Measurements from ENCODE around the gene BRIX1.
"Not testable (repeated sequence)": the region's sequence is repeated elsewhere in the genome, so short reads cannot be mapped to it uniquely, and the experiment has no call there.

BRIX1 gene

DNA sequence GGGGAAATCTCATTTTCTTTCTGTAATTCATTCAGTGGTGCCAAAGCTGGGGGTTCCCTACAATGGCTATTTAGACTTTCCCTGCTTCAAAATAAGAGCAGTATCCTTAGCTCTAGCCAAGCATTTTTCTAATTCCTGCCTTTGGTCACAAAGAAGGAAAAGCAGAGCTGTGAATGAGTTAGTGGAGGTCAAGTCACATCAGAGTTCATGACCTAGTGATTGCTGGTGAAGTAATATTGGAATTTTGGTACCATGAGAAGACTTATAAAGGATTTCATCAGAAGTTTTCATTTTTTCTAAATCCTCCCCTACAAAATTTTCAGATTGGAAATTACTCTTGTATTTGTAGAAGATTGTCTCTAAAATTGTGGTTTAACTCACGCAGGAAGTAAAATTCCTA is 41.8 kb downstream of the BRIX1 start:
- no peaks in the 10 kb centered on the region for H3K27me3 ChIP-seq (ENCODE audit: control insufficient read depth in 1 of 2, insufficient read depth in 2 of 2, low read length in 2 of 2)
- H3K36me3 ChIP-seq (ENCODE audit: control insufficient read depth in 1 of 2, insufficient read depth in 2 of 2, low read length in 2 of 2): peaks cover 8 to 13% of the 10 kb centered on the region in 2 donors
- no peak overlapping the region for H3K9ac ChIP-seq (ENCODE audit: low read depth in 1 of 2, low read length in 2 of 2)
- no peaks in the 10 kb centered on the region for H3K4me1 ChIP-seq (ENCODE audit: control insufficient read depth in 1 of 2, insufficient read depth in 2 of 2, low read length in 2 of 2)
- H3K4me3 ChIP-seq (ENCODE audit: low read depth in 1 of 2, low read length in 2 of 2): no peak overlapping the region
- no peak overlapping the region for H3K27ac ChIP-seq (ENCODE audit: low read depth, low read length)
- no peaks in the 10 kb centered on the region for H3K9me3 ChIP-seq (ENCODE audit: control insufficient read depth in 1 of 2, low read length in 2 of 2)

DNA sequence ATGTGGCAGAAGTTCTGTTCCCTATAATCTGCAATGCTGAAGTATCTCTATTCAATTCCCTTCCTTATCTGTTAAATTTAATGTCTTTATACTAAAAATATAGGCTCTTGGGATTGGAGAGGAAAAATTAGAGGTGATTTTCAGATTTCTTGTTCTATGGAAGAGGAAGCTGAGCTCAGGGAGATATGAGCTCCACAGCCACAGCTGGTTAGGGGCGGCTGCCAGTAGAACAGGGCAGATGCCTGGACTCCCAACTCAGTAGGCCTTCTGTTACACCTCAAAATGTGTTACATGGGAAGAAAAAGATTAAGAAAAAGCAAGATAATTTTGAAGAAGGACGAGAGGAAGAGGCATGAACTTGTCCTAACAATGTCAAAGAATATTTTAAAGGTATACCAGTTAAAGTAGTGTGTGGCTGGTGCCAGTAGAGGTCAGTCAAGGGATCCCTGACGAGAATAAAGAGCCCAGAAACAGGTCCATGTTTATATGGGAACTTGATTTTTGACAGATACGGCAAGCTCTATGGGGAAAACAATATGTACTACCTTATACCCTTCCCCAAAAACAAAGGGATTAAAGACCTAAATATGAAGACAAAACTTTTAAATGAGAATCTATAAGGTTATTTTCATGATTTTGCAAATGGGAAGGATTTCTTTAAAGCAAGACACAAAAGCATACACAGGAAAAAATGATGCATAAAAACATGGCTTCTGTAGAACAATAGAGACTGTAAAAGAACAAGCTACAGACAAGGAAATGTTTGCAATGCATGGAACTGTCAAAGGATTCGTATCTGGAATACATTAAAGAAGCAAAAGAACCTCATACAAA is 42.6 kb downstream of the BRIX1 start:
- no peak overlapping the region for H3K4me3 ChIP-seq (ENCODE audit: low read depth in 1 of 2, low read length in 2 of 2)
- H3K9ac ChIP-seq (ENCODE audit: low read depth in 1 of 2, low read length in 2 of 2): no peak overlapping the region
- H3K27ac ChIP-seq (ENCODE audit: low read depth, low read length): no peak overlapping the region
- H3K27me3 ChIP-seq (ENCODE audit: control insufficient read depth in 1 of 2, insufficient read depth in 2 of 2, low read length in 2 of 2): no peaks in the 10 kb centered on the region
- H3K4me1 ChIP-seq (ENCODE audit: control insufficient read depth in 1 of 2, insufficient read depth in 2 of 2, low read length in 2 of 2): no peaks in the 10 kb centered on the region
- peaks cover 4 to 12% of the 10 kb centered on the region in 2 donors for H3K36me3 ChIP-seq (ENCODE audit: control insufficient read depth in 1 of 2, insufficient read depth in 2 of 2, low read length in 2 of 2)
- H3K9me3 ChIP-seq (ENCODE audit: control insufficient read depth in 1 of 2, low read length in 2 of 2): no peaks in the 10 kb centered on the region

DNA sequence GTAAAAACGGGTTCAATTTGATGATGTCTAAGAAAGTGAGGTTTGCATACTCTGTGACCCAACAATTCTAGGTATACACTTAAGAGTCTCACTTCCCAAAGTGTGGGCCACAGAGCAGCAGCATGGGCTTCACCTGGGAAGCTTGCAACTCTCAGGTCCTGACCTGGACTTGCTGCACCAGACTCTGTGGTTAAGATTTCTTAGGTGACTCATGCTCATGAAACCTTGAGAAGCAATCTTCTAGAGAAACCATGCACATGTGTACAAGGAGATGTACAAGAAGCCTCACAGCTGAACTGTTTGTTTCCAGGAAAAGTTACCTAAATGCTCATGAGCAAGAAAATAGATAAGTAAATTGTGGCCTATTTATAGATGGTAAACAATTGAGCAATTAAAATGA is 43.8 kb downstream of the BRIX1 start:
- H3K9ac ChIP-seq (ENCODE audit: low read depth in 1 of 2, low read length in 2 of 2): no peak overlapping the region
- no peak overlapping the region for H3K27ac ChIP-seq (ENCODE audit: low read depth, low read length)
- peaks cover 2 to 7% of the 10 kb centered on the region in 2 donors for H3K36me3 ChIP-seq (ENCODE audit: control insufficient read depth in 1 of 2, insufficient read depth in 2 of 2, low read length in 2 of 2)
- no peak overlapping the region for H3K4me3 ChIP-seq (ENCODE audit: low read depth in 1 of 2, low read length in 2 of 2)
- no peaks in the 10 kb centered on the region for H3K4me1 ChIP-seq (ENCODE audit: control insufficient read depth in 1 of 2, insufficient read depth in 2 of 2, low read length in 2 of 2)
- H3K9me3 ChIP-seq (ENCODE audit: control insufficient read depth in 1 of 2, low read length in 2 of 2): no peaks in the 10 kb centered on the region
- no peaks in the 10 kb centered on the region for H3K27me3 ChIP-seq (ENCODE audit: control insufficient read depth in 1 of 2, insufficient read depth in 2 of 2, low read length in 2 of 2)

DNA sequence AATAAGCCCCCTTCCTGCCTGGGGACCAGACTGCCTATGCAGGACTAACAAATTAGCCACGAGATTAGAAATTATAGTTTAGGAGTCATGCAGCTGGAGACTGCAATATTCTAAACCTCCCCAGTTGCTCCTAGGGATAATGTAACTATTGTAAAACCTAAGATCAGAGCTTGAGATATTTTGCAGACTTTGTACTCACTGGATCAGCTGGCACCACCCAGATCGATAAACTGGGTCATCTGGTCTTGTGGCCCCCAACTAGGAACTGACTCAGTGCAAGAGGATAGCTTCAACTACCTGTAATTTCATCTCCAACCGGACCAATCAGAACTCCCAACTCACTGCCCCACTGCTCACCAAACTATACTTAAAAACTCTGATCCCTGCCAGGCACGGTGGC is 52.0 kb downstream of the BRIX1 start:
- Histone ChIP-seq H3K4me3 (ENCODE audit: low read depth in 1 of 2, low read length in 2 of 2) (no peak overlapping the region), H3K27me3 (ENCODE audit: control insufficient read depth in 1 of 2, insufficient read depth in 2 of 2, low read length in 2 of 2) (no peaks in the 10 kb centered on the region), H3K27ac (ENCODE audit: low read depth, low read length) (no peak overlapping the region), H3K36me3 (ENCODE audit: control insufficient read depth in 1 of 2, insufficient read depth in 2 of 2, low read length in 2 of 2) (no peaks in the 10 kb centered on the region), H3K9ac (ENCODE audit: low read depth in 1 of 2, low read length in 2 of 2) (no peak overlapping the region), H3K4me1 (ENCODE audit: control insufficient read depth in 1 of 2, insufficient read depth in 2 of 2, low read length in 2 of 2) (no peaks in the 10 kb centered on the region), H3K9me3 (ENCODE audit: control insufficient read depth in 1 of 2, low read length in 2 of 2) (peaks cover 2 to 13% of the 10 kb centered on the region in 2 donors)

DNA sequence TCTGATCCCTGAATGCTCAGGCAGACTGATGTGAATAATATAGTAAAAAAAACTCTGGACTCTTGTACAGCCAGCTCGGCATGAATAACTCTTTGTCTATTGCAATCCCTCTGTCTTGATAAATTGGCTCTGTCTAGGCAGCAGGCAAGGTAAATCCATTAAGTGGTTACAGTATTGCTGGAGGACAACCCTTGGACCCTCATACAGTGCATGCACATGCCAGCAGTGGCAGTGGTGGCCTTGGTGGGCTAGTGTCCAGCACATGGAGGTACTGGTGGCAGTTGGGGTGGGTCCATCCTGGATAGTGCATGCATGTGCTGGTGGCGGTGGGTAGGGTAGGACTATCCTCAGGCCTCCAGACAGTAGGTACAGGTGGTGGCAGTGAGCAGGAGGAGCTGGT is 52.7 kb downstream of the BRIX1 start:
- Histone ChIP-seq H3K27me3 (ENCODE audit: control insufficient read depth in 1 of 2, insufficient read depth in 2 of 2, low read length in 2 of 2) (no peaks in the 10 kb centered on the region), H3K27ac (ENCODE audit: low read depth, low read length) (no peak overlapping the region), H3K36me3 (ENCODE audit: control insufficient read depth in 1 of 2, insufficient read depth in 2 of 2, low read length in 2 of 2) (no peaks in the 10 kb centered on the region), H3K9ac (ENCODE audit: low read depth in 1 of 2, low read length in 2 of 2) (no peak overlapping the region), H3K9me3 (ENCODE audit: control insufficient read depth in 1 of 2, low read length in 2 of 2) (peaks cover 2 to 13% of the 10 kb centered on the region in 2 donors), H3K4me1 (ENCODE audit: control insufficient read depth in 1 of 2, insufficient read depth in 2 of 2, low read length in 2 of 2) (no peaks in the 10 kb centered on the region), H3K4me3 (ENCODE audit: low read depth in 1 of 2, low read length in 2 of 2) (no peak overlapping the region)

DNA sequence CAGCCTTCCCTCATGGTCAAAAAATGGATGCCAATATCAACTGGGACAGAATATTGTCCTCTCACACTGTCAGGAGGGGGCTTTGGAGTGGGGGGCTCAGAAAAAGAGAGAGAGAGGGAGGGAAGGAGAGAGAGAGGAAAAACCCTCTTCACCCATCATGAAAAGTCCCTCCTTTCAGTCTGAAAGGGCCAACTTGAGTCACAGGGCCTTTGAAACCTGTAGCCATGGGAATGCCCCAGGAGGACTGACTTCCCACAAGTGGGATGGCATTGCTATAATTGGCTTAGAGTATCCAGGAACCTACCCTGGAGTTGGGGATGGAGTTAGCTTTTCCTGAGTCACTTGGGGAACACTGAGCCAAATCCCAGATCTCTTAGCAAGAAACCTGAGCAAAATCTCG is 55.0 kb downstream of the BRIX1 start:
- no peaks in the 10 kb centered on the region for H3K4me1 ChIP-seq (ENCODE audit: control insufficient read depth in 1 of 2, insufficient read depth in 2 of 2, low read length in 2 of 2)
- H3K9me3 ChIP-seq (ENCODE audit: control insufficient read depth in 1 of 2, low read length in 2 of 2): peaks cover 2 to 5% of the 10 kb centered on the region in 2 donors
- no peak overlapping the region for H3K27ac ChIP-seq (ENCODE audit: low read depth, low read length)
- H3K27me3 ChIP-seq (ENCODE audit: control insufficient read depth in 1 of 2, insufficient read depth in 2 of 2, low read length in 2 of 2): no peaks in the 10 kb centered on the region
- H3K4me3 ChIP-seq (ENCODE audit: low read depth in 1 of 2, low read length in 2 of 2): no peak overlapping the region
- H3K36me3 ChIP-seq (ENCODE audit: control insufficient read depth in 1 of 2, insufficient read depth in 2 of 2, low read length in 2 of 2): no peaks in the 10 kb centered on the region
- H3K9ac ChIP-seq (ENCODE audit: low read depth in 1 of 2, low read length in 2 of 2): no peak overlapping the region

DNA sequence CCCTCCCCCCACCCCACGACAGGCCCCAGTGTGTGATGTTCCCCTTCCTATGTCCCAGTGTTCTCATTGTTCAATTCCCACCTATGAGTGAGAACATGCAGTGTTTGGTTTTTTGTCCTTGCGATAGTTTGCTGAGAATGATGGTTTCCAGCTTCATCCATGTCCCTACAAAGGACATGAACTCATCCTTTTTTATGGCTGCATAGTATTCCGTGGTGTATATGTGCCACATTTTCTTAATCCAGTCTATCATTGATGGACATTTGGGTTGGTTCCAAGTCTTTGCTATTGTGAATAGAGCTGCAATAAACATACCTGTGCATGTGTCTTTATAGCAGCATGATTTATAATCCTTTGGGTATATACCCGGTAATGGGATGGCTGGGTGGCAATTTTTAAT is 56.1 kb downstream of the BRIX1 start:
- not testable (repeated sequence) for H3K9ac ChIP-seq (ENCODE audit: low read depth in 1 of 2, low read length in 2 of 2); H3K4me1 ChIP-seq (ENCODE audit: control insufficient read depth in 1 of 2, insufficient read depth in 2 of 2, low read length in 2 of 2); H3K36me3 ChIP-seq (ENCODE audit: control insufficient read depth in 1 of 2, insufficient read depth in 2 of 2, low read length in 2 of 2); H3K9me3 ChIP-seq (ENCODE audit: control insufficient read depth in 1 of 2, low read length in 2 of 2); H3K4me3 ChIP-seq (ENCODE audit: low read depth in 1 of 2, low read length in 2 of 2); H3K27me3 ChIP-seq (ENCODE audit: control insufficient read depth in 1 of 2, insufficient read depth in 2 of 2, low read length in 2 of 2); H3K27ac ChIP-seq (ENCODE audit: low read depth, low read length)
